KOPT-K1 (cell line): ENCODE results near the gene CXXC5.

ENCODE experiments used
- H3K27ac ChIP-seq: fragments of 200-600 bp; sonication (generic); 2 replicates; pipeline ENCODE4 v1.5.1; 2016; ENCODE audit warnings: antibody characterized with exemption, mild to moderate bottlenecking, low read depth, low read length; ENCODE audit not compliant: poor library complexity, severe bottlenecking
- H3K36me3 ChIP-seq: fragments of 200-600 bp; sonication (generic); 2 replicates; pipeline ENCODE4 v1.5.1; 2017; ENCODE audit warnings: antibody characterized with exemption, mild to moderate bottlenecking, low read length, moderate library complexity; ENCODE audit not compliant: insufficient read depth
- H3K9me3 ChIP-seq: fragments of 200-600 bp; sonication (generic); 2 replicates; pipeline ENCODE4 v1.5.1; 2017; ENCODE audit warnings: antibody characterized with exemption, low read length, mild to moderate bottlenecking; ENCODE audit not compliant: insufficient read depth, poor library complexity, severe bottlenecking

The CXXC5 gene

GRCh38 chr5:139696167-139696893, 48.2 kb downstream of the CXXC5 start:
- Histone ChIP-seq H3K27ac (no peak overlapping the region), H3K36me3 (no peaks in the 10 kb centered on the region), H3K9me3 (no peaks in the 10 kb centered on the region)

GRCh38 chr5:139696894-139697658, 48.9 kb downstream of the CXXC5 start:
- no peaks in the 10 kb centered on the region for H3K9me3 ChIP-seq
- no peak overlapping the region for H3K27ac ChIP-seq
- H3K36me3 ChIP-seq = no peaks in the 10 kb centered on the region

DNA sequence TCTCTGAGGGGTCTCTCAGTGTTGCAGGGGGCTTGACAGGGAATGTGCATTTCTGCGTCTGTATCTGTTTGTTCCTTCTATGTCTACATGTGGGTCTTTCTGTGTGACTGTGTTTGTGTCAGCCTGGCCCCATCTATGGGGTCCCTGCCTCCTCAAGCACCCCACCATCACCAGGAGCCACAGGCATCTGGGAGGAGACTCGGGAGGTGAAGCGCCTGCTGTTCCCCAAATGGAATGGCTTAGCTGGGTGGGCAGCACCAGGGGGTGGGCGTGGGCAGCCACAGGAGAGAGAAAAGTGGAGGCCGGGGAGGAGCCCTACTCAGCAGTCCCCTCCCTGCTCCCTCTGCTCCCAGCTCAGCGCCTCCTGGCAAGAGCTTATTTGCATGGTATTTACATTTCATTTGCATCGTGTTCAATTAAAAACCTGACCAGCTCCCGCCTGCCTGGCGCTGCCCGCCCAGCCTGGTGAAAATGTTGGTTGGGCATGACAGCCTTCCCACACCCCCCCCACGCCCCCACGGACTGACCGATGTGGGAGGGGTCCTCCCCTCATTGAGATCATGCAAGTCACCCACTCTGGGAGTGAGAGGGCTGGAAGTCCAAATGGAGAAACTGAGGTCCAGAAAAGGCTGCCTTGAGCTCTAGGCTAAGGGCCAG, 50.5 kb downstream of the CXXC5 start:
- Histone ChIP-seq H3K9me3 (no peaks in the 10 kb centered on the region), H3K27ac (no peak overlapping the region), H3K36me3 (no peaks in the 10 kb centered on the region)

DNA sequence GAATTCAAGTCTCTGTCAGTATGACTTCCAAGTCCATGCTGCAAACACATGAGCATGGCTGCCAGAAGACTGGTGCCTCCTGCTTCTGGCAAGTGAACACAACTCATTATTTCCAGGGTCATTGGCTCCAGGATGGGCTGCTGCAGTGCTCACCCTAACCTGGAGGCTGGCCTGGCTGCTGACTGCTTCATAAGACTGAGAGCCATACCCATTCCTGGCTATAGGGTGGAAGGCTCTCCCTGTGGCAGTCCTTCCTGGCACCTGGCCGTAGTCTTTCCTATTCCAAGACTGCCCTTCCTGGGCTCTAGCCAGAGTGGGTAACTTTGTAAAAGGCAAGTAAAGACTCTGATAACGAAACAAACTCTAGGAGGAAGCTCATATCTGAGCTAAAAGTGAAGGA, 51.2 kb downstream of the CXXC5 start:
- no peaks in the 10 kb centered on the region for H3K36me3 ChIP-seq
- H3K9me3 ChIP-seq = no peaks in the 10 kb centered on the region
- no peak overlapping the region for H3K27ac ChIP-seq

DNA sequence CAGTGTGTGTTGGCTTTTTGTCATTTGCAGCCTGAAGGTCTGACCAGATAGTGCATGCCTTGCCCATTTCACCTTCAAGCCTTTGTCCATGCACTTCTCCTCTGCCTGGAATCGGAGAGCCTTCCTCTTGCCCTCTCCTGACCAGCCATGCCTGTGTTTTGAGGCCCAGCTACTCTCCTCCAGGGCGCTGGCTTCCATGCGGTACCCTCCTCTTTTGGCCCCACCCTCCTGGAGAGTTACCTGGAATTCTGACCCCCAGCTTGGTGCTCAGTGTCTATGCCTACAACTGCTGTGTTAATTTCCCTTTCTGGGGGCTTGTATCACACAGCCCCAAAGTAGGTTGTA, 52.5 kb downstream of the CXXC5 start:
- H3K9me3 ChIP-seq = no peaks in the 10 kb centered on the region
- H3K36me3 ChIP-seq = no peaks in the 10 kb centered on the region
- H3K27ac ChIP-seq = no peak overlapping the region

DNA sequence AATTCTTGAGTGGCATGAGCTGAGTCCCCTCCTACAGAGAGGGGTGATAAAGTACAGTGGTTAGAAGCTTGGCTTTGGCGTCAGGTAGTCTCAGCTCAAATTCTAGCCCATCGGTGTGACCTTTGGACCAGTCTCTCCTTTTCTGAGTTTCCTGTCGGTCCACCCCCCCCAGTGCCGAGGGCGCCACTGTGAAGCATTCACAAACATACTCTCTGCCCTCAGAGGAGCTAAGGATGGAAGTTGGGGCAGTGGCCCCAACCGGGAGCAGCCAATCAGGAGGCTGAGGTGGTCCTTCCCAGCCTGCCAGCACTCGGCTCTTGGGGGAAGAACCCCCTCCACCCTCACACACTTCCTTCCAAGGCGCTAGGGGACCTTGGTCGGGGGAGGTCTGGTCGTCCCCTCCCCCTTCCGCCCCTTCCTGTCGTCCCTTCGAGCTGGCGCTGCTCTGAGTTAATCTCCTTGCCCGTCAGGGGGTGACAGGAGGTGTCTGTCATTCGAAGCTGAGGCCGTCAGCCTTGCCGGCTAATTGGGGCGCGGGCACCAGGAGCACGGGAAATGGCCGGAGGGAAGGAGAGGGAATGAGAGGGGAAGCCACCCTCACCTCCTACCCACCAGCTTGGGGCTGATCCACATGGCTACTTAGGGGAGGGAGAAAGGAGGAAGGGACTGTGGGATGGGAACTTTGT, 53.0 kb downstream of the CXXC5 start:
- Histone ChIP-seq H3K36me3 (no peaks in the 10 kb centered on the region), H3K9me3 (no peaks in the 10 kb centered on the region), H3K27ac (no peak overlapping the region)

- H3K9me3 ChIP-seq = no peaks in the 10 kb centered on the region
- no peak overlapping the region for H3K27ac ChIP-seq
Measured at GRCh38 chr5:139702548-139702947, 54.4 kb downstream of the CXXC5 start.

DNA sequence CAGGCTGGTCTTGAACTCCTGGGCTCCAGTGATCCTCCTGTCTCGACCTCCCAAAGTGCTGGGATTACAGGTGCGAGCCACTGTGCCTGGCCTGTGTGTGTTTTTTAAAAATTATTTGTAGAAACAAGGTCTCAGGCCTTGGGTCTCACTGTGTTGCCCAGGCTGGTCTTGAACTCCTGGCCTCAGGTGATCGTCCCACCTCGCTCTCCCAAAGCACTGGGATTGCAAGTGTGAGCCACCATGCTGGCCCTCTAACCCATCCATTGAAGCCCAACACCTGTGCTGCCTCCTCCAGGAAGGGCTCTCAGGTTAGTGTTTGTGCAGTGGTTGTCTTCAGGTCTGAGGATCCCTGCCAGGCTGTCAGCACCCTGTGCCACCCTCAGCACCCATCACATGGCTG, 56.6 kb downstream of the CXXC5 start:
- H3K27ac ChIP-seq = no peak overlapping the region
- H3K36me3 ChIP-seq = no peaks in the 10 kb centered on the region
- H3K9me3 ChIP-seq = no peaks in the 10 kb centered on the region

More at GRCh38 chr5:139702548-139702947, 54.4 kb downstream of the CXXC5 start:
- H3K36me3 ChIP-seq = no peaks in the 10 kb centered on the region

DNA sequence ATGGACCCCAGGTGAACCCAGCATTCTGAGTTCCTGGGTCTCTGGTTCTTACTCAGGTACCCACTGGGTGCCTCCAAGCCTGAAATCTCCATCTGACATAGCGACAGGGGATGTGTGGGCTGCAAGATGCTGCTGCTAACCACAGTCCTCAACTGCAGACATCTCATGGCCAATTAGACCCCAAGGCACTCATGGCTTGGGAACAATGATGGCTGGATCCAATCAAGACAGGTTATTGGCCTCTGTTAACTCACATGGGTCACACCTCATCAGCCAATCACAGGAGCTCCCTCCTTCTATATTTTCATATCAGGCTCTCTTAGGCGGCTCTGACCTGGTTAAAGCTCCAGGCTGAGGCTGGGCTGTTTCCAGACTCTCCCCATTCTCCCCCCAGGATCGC, 57.0 kb downstream of the CXXC5 start:
- Histone ChIP-seq H3K36me3 (no peaks in the 10 kb centered on the region), H3K9me3 (peaks cover 2% of the 10 kb centered on the region), H3K27ac (no peak overlapping the region)

- Histone ChIP-seq H3K36me3 (no peaks in the 10 kb centered on the region), H3K9me3 (peaks cover 6% of the 10 kb centered on the region)
Measured at GRCh38 chr5:139705655-139706587, 57.8 kb downstream of the CXXC5 start.

GRCh38 chr5:139707445-139708003, 59.4 kb downstream of the CXXC5 start:
- H3K27ac ChIP-seq = no peak overlapping the region
- H3K9me3 ChIP-seq = peaks cover 6% of the 10 kb centered on the region
- H3K36me3 ChIP-seq = no peaks in the 10 kb centered on the region

More at GRCh38 chr5:139705655-139706587, 57.8 kb downstream of the CXXC5 start:
- no peak overlapping the region for H3K27ac ChIP-seq

- Histone ChIP-seq H3K36me3 (no peaks in the 10 kb centered on the region), H3K9me3 (peaks cover 6% of the 10 kb centered on the region), H3K27ac (no peak overlapping the region)
Measured at GRCh38 chr5:139708434-139708861, 60.3 kb downstream of the CXXC5 start.

DNA sequence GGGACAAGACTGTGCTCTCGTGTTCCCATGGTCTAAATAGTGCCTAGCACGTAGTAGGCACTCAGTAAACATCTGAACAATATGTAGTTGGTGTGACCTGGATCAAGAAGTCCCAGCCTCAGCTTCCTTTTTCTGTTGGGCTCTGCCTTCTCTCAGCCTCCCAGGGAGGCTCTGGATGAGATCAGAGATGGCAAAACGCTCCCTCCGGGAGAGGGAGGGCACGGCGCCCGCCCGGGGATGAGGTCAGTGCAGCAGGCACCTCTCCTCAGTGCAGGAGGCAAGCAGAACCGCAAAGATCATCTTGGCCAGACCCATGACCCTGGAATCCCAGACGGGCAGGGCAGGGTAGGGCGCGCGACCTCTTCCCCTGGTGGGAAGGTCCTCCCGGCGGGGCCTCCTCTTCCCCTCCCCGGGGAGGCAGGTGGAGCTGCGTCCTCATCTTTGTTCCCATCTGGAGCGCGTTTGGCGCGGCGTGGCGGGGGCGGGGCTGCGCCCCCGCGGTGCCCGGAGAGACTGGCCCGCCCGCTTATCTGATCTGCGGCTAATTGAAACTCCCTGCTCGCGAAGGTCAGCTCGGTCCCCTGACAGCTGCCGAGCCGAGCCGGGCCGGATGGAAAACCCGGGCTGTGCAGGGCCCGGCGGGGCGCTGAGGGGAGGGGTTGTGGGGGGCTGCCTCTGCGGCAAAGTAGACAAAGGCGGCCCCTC, 60.9 kb downstream of the CXXC5 start:
- Histone ChIP-seq H3K27ac (no peak overlapping the region), H3K36me3 (no peaks in the 10 kb centered on the region), H3K9me3 (peaks cover 6% of the 10 kb centered on the region)
